Upper lobe of left lung (tissue), 6 donors: ENCODE data around the gene PCDHGB2. TPM values are rescaled to one million over a fixed set of nuclear protein-coding genes. Genes with fewer than 3 reads are reported as not detected.
"Not testable (repeated sequence)": the region's sequence is repeated elsewhere in the genome, so short reads cannot be mapped to it uniquely, and the experiment has no call there.

Experiments used
- ATAC-seq, 2 donors: fragments of 200-7000 bp; cut with Tn5 transposase; one replicate each; pipeline ENCODE4 v1.9.1; 2022; ENCODE audit warnings: mild to moderate bottlenecking in 2 of 2, moderate library complexity in 2 of 2; ENCODE audit not compliant: low FRiP score in 2 of 2
- DNase-seq, 2 donors: peaks; one replicate each; pipeline ENCODE4 v3.0.0-alpha.2; 2019 to 2020
- H3K27ac ChIP-seq, 4 donors: fragments of 200-600 bp; sonication (generic); one replicate each; pipeline ENCODE4 v1.5.1; 2016 to 2019
- H3K27me3 ChIP-seq, 4 donors: fragments of 200-600 bp; sonication (generic); one replicate each; pipeline ENCODE4 v1.5.1; 2017 to 2019
- H3K36me3 ChIP-seq, 4 donors: fragments of 200-600 bp; sonication (generic); one replicate each; pipeline ENCODE4 v1.5.1; 2016 to 2019
- H3K4me1 ChIP-seq, 4 donors: fragments of 200-600 bp; sonication (generic); one replicate each; pipeline ENCODE4 v1.5.1; 2018 to 2019
- H3K4me3 ChIP-seq, 4 donors: fragments of 200-600 bp; sonication (generic); one replicate each; pipeline ENCODE4 v1.5.1; 2017 to 2019; ENCODE audit warnings: mild to moderate bottlenecking in 2 of 4, moderate library complexity in 1 of 4
- H3K9me3 ChIP-seq, 4 donors: fragments of 200-600 bp; sonication (generic); one replicate each; pipeline ENCODE4 v1.5.1; 2018 to 2019
- EP300 ChIP-seq, 4 donors: sonication (generic); formaldehyde crosslinking; IDR thresholded peaks; one replicate each; pipeline ENCODE4 v1.5.1; 2017; ENCODE audit warnings: antibody characterized with exemption in 4 of 4, control low read depth in 2 of 4
- POLR2A ChIP-seq, 4 donors: fragments of 450-650 bp; IDR thresholded peaks; one replicate each; pipeline ENCODE4 v1.5.1; 2016 to 2017; ENCODE audit warnings: antibody characterized with exemption in 4 of 4, mild to moderate bottlenecking in 2 of 4
- POLR2AphosphoS5 ChIP-seq, 2 donors: sonication (generic); formaldehyde crosslinking; IDR thresholded peaks; one replicate each; pipeline ENCODE4 v1.5.1; 2017; ENCODE audit warnings: antibody characterized with exemption in 2 of 2
- WGBS, 2 donors: methylation state at CpG; one replicate each; pipeline ENCODE4 v1.1.5; 2017 to 2018; 5-methylcytosine and 5-hydroxymethylcytosine counted together
- total RNA-seq, 6 donors: library from RNA; depleted of rRNA in 4 of 6; stranded (reverse); fragments of >200 nt in 4 of 6; gene quantifications; one replicate each; pipeline versions ENCODE4 v1.1.0 to v1.2.1, GENCODE V29; 2016 to 2021
- TF ChIP-seq, protein P1 (sequence below), 6 experiments: fragments of 450-650 bp in 4 of 6; fragments of 200-600 bp in 2 of 6; sonication (generic) in 2 of 6; IDR thresholded peaks; one replicate each; pipeline ENCODE4 v1.5.1; 2016 to 2019; ENCODE audit warnings: antibody characterized with exemption in 6 of 6
- donor health status: DM: no; HTN: no; CAD: no; lungs with moderate emphysema.
- donor health status: DM: no; HTN: yes; CAD: no; lungs with severe emphysema.

The PCDHGB2 gene
- total RNA-seq, 6 donors from 2014 or later = 1.7 to 12.6 (median 2.7) TPM

DNA sequence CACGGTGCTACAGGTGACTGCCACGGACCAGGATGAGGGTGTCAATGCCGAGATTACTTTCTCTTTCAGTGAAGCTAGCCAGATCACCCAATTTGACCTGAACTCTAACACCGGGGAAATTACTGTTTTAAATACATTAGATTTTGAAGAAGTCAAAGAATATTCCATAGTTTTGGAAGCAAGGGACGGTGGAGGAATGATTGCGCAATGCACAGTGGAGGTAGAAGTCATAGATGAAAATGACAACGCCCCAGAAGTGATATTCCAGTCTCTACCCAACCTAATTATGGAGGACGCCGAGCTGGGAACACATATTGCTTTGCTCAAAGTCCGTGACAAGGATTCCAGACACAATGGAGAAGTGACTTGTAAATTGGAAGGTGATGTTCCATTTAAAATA is 28.9 kb downstream of the PCDHGB2 start:
- H3K27me3 ChIP-seq = no peaks in the 10 kb centered on the region
- TF ChIP-seq, protein P1, sequence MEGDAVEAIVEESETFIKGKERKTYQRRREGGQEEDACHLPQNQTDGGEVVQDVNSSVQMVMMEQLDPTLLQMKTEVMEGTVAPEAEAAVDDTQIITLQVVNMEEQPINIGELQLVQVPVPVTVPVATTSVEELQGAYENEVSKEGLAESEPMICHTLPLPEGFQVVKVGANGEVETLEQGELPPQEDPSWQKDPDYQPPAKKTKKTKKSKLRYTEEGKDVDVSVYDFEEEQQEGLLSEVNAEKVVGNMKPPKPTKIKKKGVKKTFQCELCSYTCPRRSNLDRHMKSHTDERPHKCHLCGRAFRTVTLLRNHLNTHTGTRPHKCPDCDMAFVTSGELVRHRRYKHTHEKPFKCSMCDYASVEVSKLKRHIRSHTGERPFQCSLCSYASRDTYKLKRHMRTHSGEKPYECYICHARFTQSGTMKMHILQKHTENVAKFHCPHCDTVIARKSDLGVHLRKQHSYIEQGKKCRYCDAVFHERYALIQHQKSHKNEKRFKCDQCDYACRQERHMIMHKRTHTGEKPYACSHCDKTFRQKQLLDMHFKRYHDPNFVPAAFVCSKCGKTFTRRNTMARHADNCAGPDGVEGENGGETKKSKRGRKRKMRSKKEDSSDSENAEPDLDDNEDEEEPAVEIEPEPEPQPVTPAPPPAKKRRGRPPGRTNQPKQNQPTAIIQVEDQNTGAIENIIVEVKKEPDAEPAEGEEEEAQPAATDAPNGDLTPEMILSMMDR (IDR thresholded peaks at IDR 0.05) = no peak
- TF ChIP-seq EP300 (IDR thresholded peaks at IDR 0.05) = no peak
- TF ChIP-seq POLR2A (IDR thresholded peaks at IDR 0.05) = no peak
- no peak for TF ChIP-seq POLR2AphosphoS5 (IDR thresholded peaks at IDR 0.05)
- no peak for ATAC-seq
- no peaks in the 10 kb centered on the region for H3K4me1 ChIP-seq
- H3K9me3 ChIP-seq = peaks cover 43 to 89% (median 78%) of the 10 kb centered on the region in 4 donors
- no peak overlapping the region for H3K27ac ChIP-seq
- no peak overlapping the region for H3K4me3 ChIP-seq
- WGBS, 2 donors = 44 to 50% methylated on average over 10 of the region's 10 CpGs
- DNase-seq = no peak
- H3K36me3 ChIP-seq = no peaks in the 10 kb centered on the region

DNA sequence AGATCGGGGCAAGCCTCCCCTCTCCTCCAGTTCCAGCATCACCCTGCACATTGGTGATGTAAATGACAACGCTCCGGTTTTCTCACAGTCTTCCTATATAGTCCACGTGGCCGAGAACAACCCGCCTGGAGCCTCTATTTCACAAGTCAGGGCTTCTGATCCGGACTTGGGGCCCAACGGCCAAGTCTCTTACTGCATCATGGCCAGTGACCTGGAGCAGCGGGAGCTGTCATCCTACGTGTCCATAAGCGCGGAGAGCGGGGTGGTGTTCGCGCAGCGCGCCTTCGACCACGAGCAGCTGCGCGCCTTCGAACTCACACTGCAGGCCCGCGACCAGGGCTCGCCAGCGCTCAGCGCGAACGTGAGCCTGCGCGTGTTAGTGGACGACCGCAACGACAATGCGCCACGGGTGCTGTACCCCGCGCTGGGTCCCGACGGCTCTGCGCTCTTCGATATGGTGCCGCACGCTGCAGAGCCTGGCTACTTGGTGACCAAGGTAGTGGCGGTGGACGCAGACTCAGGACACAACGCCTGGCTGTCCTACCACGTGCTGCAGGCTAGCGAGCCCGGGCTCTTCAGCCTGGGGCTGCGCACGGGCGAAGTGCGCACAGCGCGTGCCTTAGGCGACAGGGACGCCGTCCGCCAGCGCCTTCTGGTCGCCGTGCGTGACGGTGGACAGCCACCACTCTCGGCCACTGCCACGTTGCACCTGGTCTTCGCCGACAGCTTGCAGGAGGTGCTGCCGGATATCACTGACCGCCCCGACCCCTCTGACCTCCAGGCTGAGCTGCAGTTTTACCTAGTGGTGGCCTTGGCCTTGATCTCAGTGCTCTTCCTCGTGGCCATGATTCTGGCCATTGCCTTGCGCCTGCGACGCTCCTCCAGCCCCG is 29.6 kb downstream of the PCDHGB2 start:
- no peaks in the 10 kb centered on the region for H3K36me3 ChIP-seq
- H3K4me3 ChIP-seq = no peak overlapping the region
- peaks cover 43 to 89% (median 79%) of the 10 kb centered on the region in 4 donors for H3K9me3 ChIP-seq
- H3K27ac ChIP-seq = no peak overlapping the region
- WGBS, 2 donors = 47% methylated on average over 24 to 69 of the region's 77 CpGs
- H3K4me1 ChIP-seq = no peaks in the 10 kb centered on the region
- TF ChIP-seq POLR2A (IDR thresholded peaks at IDR 0.05) (no peak), EP300 (IDR thresholded peaks at IDR 0.05) (no peak), POLR2AphosphoS5 (IDR thresholded peaks at IDR 0.05) (no peak)
- TF ChIP-seq, protein P1 (IDR thresholded peaks at IDR 0.05) = no peak
- H3K27me3 ChIP-seq = no peaks in the 10 kb centered on the region
- ATAC-seq = peak in 1 of 2 donors; percentile 54
- DNase-seq = no peak

DNA sequence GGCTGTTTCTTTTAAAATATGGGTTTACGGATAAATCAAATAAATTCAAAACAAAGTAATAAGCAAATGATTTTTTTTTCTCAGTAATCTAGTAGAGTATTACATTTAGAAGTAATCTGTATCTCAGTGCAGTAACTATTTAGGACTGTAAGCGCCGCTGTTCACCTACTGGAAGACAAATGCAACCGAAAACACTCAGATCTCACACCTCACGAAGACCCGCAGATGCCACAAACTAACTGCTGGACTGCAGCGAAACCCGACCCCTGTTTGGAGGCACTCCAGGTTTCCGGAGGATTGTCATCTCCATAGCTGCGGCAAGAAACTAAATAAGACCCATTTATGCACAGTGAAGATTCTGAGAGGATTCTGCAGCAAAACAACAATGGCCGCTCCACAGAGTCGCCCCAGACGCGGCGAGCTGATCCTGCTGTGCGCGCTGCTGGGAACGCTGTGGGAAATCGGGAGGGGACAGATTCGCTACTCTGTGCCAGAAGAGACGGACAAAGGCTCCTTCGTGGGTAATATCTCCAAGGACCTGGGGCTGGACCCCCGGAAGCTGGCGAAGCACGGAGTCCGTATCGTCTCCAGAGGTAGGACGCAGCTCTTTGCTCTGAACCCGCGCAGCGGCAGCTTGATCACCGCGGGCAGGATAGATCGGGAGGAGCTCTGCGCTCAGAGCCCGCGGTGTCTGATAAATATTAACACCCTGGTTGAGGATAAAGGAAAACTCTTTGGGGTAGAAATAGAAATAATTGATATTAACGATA is 32.8 kb downstream of the PCDHGB2 start, which contains the start of gene PCDHGA8:
Gene PCDHGA8 (plus strand): TSS at position 205 of the 770 bp plus-strand sequence. CDS start 181 bp downstream, at position 386.
- no peak for DNase-seq
- Histone ChIP-seq H3K4me1 (no peaks in the 10 kb centered on the region), H3K9me3 (peaks cover 31 to 87% (median 77%) of the 10 kb centered on the region in 4 donors), H3K27me3 (no peaks in the 10 kb centered on the region), H3K4me3 (no peak within 1 kb of the TSS), H3K27ac (no peak within 1 kb of the TSS), H3K36me3 (no peaks in the 10 kb centered on the region)
- no peak for ATAC-seq
- TF ChIP-seq POLR2AphosphoS5 (IDR thresholded peaks at IDR 0.05) (no peak), POLR2A (IDR thresholded peaks at IDR 0.05) (no peak), EP300 (IDR thresholded peaks at IDR 0.05) (no peak)
- TF ChIP-seq, protein P1 (IDR thresholded peaks at IDR 0.05) = no peak
- 30 to 39% methylated on average over 27 to 37 of the region's 38 CpGs for WGBS, 2 donors

DNA sequence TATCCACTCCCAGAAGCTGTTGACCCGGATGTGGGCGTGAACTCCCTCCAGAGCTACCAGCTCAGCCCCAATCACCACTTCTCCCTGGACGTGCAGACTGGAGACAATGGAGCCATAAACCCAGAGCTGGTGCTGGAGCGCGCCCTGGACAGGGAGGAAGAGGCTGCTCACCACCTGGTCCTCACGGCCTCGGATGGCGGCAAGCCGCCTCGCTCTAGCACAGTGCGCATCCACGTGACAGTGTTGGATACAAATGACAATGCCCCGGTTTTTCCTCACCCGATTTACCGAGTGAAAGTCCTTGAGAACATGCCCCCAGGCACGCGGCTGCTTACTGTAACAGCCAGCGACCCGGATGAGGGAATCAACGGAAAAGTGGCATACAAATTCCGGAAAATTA is 33.5 kb downstream of the PCDHGB2 start:
- WGBS, 2 donors = 35 to 44% methylated on average over 16 to 19 of the region's 21 CpGs
- no peaks in the 10 kb centered on the region for H3K36me3 ChIP-seq
- TF ChIP-seq, protein P1 (IDR thresholded peaks at IDR 0.05) = no peak
- TF ChIP-seq POLR2AphosphoS5 (IDR thresholded peaks at IDR 0.05) = no peak
- TF ChIP-seq POLR2A (IDR thresholded peaks at IDR 0.05) = no peak
- no peak for TF ChIP-seq EP300 (IDR thresholded peaks at IDR 0.05)
- no peak for DNase-seq
- no peaks in the 10 kb centered on the region for H3K27me3 ChIP-seq
- no peak overlapping the region for H3K27ac ChIP-seq
- no peak overlapping the region for H3K4me3 ChIP-seq
- ATAC-seq = no peak
- H3K9me3 ChIP-seq = peaks cover 30 to 88% (median 78%) of the 10 kb centered on the region in 4 donors
- H3K4me1 ChIP-seq = no peaks in the 10 kb centered on the region

DNA sequence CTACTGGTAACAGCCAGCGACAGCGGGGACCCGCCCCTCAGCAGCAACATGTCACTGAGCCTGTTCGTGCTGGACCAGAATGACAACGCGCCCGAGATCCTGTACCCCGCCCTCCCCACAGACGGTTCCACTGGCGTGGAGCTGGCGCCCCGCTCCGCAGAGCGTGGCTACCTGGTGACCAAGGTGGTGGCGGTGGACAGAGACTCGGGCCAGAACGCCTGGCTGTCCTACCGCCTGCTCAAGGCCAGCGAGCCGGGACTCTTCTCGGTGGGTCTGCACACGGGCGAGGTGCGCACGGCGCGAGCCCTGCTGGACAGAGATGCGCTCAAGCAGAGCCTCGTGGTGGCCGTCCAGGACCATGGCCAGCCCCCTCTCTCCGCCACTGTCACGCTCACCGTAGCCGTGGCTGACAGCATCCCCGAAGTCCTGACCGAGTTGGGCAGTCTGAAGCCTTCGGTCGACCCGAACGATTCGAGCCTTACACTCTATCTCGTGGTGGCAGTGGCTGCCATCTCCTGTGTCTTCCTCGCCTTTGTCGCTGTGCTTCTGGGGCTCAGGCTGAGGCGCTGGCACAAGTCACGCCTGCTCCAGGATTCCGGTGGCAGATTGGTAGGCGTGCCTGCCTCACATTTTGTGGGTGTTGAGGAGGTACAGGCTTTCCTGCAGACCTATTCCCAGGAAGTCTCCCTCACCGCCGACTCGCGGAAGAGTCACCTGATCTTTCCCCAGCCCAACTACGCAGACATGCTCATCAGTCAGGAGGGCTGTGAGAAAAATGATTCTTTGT is 34.8 kb downstream of the PCDHGB2 start:
- H3K27ac ChIP-seq, ATAC-seq, H3K4me1 ChIP-seq, H3K27me3 ChIP-seq, H3K4me3 ChIP-seq, H3K36me3 ChIP-seq: not testable (repeated sequence)
- DNase-seq = peak in 1 of 2 donors; percentile 68
- H3K9me3 ChIP-seq = peaks cover 28 to 87% (median 78%) of the 10 kb centered on the region in 4 donors
- 35 to 36% methylated on average over 17 to 32 of the region's 53 CpGs for WGBS, 2 donors
